ENCODE measurements around the gene F10. TPM values are rescaled to one million over a fixed set of nuclear protein-coding genes. Genes with fewer than 3 reads are reported as not detected.

Gene F10
- total and polyA plus RNA-seq, 2 of the 13 experiments (the other 11 are each of a cell fraction or from before 2014, with no cell fraction given), result 58.4 to 237 TPM

DNA sequence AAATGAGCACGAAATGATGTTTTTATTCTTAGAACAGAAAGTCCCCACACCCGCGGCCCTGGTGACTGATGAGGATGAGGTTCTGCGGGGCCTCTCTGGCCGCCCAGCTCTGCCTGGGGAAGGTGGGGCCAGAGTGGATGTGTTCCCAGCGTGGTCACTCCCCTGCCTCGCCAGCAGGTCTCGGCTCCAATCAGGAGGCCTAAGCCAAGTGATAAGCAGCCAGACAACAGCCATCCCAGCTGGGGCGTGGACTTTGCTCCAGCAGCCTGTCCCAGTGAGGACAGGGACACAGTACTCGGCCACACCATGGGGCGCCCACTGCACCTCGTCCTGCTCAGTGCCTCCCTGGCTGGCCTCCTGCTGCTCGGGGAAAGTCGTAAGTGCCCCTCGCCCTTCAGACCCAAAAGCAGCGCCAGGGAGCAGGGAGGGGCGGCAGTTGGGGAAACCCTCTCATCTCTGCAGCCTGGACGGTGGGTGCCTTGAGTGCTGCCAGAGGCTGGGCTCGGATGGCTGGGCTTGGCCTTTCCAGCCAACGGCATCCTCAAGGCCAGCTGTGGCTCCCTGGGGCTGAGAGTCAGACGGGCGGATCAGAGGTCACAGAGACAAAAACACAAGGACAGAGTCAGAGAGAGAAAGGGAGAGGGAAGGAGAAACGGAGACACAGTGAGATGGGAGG lies at the start of gene F10 (continued):
- TF ChIP-seq, protein P1, sequence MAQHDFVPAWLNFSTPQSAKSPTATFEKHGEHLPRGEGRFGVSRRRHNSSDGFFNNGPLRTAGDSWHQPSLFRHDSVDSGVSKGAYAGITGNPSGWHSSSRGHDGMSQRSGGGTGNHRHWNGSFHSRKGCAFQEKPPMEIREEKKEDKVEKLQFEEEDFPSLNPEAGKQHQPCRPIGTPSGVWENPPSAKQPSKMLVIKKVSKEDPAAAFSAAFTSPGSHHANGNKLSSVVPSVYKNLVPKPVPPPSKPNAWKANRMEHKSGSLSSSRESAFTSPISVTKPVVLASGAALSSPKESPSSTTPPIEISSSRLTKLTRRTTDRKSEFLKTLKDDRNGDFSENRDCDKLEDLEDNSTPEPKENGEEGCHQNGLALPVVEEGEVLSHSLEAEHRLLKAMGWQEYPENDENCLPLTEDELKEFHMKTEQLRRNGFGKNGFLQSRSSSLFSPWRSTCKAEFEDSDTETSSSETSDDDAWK (CRISPR knock-in tag; IDR thresholded peaks at IDR 0.05), result no peak
- TF ChIP-seq AFF4 (CRISPR knock-in tag; IDR thresholded peaks at IDR 0.05), result peak; percentile 63; the same call in 1 of the 2 replicates
- no peak for TF ChIP-seq ZNF816 (CRISPR knock-in tag; IDR thresholded peaks at IDR 0.05; ENCODE audit: borderline replicate concordance)
- TF ChIP-seq ELF1 (CRISPR knock-in tag; IDR thresholded peaks at IDR 0.05), result peak; percentile 37
- TF ChIP-seq NFE2L2 (IDR thresholded peaks at IDR 0.05; ENCODE audit: low read length), result no peak
- TF ChIP-seq SUZ12 (IDR thresholded peaks at IDR 0.05; ENCODE audit: low read depth, low read length), result no peak; the same call in 1 of the 2 replicates
- peak; percentile 33; the same call in 1 of the 2 replicates for TF ChIP-seq ZKSCAN1 (IDR thresholded peaks at IDR 0.05; ENCODE audit: low read length)
- TF ChIP-seq, protein P2, sequence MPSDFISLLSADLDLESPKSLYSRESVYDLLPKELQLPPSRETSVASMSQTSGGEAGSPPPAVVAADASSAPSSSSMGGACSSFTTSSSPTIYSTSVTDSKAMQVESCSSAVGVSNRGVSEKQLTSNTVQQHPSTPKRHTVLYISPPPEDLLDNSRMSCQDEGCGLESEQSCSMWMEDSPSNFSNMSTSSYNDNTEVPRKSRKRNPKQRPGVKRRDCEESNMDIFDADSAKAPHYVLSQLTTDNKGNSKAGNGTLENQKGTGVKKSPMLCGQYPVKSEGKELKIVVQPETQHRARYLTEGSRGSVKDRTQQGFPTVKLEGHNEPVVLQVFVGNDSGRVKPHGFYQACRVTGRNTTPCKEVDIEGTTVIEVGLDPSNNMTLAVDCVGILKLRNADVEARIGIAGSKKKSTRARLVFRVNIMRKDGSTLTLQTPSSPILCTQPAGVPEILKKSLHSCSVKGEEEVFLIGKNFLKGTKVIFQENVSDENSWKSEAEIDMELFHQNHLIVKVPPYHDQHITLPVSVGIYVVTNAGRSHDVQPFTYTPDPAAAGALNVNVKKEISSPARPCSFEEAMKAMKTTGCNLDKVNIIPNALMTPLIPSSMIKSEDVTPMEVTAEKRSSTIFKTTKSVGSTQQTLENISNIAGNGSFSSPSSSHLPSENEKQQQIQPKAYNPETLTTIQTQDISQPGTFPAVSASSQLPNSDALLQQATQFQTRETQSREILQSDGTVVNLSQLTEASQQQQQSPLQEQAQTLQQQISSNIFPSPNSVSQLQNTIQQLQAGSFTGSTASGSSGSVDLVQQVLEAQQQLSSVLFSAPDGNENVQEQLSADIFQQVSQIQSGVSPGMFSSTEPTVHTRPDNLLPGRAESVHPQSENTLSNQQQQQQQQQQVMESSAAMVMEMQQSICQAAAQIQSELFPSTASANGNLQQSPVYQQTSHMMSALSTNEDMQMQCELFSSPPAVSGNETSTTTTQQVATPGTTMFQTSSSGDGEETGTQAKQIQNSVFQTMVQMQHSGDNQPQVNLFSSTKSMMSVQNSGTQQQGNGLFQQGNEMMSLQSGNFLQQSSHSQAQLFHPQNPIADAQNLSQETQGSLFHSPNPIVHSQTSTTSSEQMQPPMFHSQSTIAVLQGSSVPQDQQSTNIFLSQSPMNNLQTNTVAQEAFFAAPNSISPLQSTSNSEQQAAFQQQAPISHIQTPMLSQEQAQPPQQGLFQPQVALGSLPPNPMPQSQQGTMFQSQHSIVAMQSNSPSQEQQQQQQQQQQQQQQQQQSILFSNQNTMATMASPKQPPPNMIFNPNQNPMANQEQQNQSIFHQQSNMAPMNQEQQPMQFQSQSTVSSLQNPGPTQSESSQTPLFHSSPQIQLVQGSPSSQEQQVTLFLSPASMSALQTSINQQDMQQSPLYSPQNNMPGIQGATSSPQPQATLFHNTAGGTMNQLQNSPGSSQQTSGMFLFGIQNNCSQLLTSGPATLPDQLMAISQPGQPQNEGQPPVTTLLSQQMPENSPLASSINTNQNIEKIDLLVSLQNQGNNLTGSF (CRISPR knock-in tag; IDR thresholded peaks at IDR 0.05), result peak; percentile 87
- peak; percentile 72 for TF ChIP-seq TBX2 (CRISPR knock-in tag; IDR thresholded peaks at IDR 0.05; ENCODE audit: borderline replicate concordance)
- TF ChIP-seq ZNF740 (CRISPR knock-in tag; IDR thresholded peaks at IDR 0.05), result no peak; the same call in 1 of the 2 replicates
- TF ChIP-seq ZNF101 (CRISPR knock-in tag; IDR thresholded peaks at IDR 0.05; ENCODE audit: borderline replicate concordance, low read depth), result no peak
- TF ChIP-seq MTF2 (CRISPR knock-in tag; IDR thresholded peaks at IDR 0.05; ENCODE audit: borderline replicate concordance), result no peak
- TF ChIP-seq TBX3 (IDR thresholded peaks at IDR 0.05; ENCODE audit: borderline replicate concordance), result no peak
- peak; percentile 55; the same call in 1 of the 2 replicates for TF ChIP-seq ETV5 (CRISPR knock-in tag; IDR thresholded peaks at IDR 0.05; ENCODE audit: borderline replicate concordance)
- 0 out of 2 replicates have a peak, but pooled peaks have one; percentile 83 for TF ChIP-seq ATF5 (CRISPR knock-in tag; IDR thresholded peaks at IDR 0.05; ENCODE audit: low read depth)
- TF ChIP-seq FOXK2 (IDR thresholded peaks at IDR 0.05), result peak; percentile 61
- peak; percentile 90 for TF ChIP-seq ZFP90 (CRISPR knock-in tag; IDR thresholded peaks at IDR 0.05; ENCODE audit: borderline replicate concordance)
- no peak for TF ChIP-seq ZNF20 (CRISPR knock-in tag; IDR thresholded peaks at IDR 0.05)
